SH-SY5Y (cell line): ENCODE data around the gene PIP4K2A.

ENCODE experiments used
- GATA2 ChIP-seq: IDR thresholded peaks from 2 replicates; pipeline ENCODE4 v1.6.1; 2011; ENCODE audit warnings: mild to moderate bottlenecking, low read depth, low read length
- GATA3 ChIP-seq: IDR thresholded peaks from 2 replicates; pipeline ENCODE4 v1.6.1; 2011; ENCODE audit warnings: low read depth, mild to moderate bottlenecking, low read length, moderate library complexity

GRCh38 chr10:22599048-22599561 lies 115.3 kb downstream of the PIP4K2A start:
- no peak for TF ChIP-seq GATA3
- no peak for TF ChIP-seq GATA2
